Neural progenitor cell (in vitro differentiated cells): ENCODE results near the gene B3GAT1.

ENCODE experiments used
- EZH2phosphoT487 ChIP-seq: fragments of 200-600 bp; sonication (generic); IDR thresholded peaks from 2 replicates; pipeline ENCODE4 v1.6.1; 2017; ENCODE audit warnings: antibody characterized with exemption
- TF ChIP-seq, protein P1 (sequence below): fragments of 200-600 bp; sonication (generic); IDR thresholded peaks from 2 replicates; pipeline ENCODE4 v1.5.1; 2017; ENCODE audit warnings: antibody characterized with exemption, mild to moderate bottlenecking

GRCh38 chr11:134445601-134446325, 33.7 kb upstream of the B3GAT1 start:
- TF ChIP-seq, protein P1, sequence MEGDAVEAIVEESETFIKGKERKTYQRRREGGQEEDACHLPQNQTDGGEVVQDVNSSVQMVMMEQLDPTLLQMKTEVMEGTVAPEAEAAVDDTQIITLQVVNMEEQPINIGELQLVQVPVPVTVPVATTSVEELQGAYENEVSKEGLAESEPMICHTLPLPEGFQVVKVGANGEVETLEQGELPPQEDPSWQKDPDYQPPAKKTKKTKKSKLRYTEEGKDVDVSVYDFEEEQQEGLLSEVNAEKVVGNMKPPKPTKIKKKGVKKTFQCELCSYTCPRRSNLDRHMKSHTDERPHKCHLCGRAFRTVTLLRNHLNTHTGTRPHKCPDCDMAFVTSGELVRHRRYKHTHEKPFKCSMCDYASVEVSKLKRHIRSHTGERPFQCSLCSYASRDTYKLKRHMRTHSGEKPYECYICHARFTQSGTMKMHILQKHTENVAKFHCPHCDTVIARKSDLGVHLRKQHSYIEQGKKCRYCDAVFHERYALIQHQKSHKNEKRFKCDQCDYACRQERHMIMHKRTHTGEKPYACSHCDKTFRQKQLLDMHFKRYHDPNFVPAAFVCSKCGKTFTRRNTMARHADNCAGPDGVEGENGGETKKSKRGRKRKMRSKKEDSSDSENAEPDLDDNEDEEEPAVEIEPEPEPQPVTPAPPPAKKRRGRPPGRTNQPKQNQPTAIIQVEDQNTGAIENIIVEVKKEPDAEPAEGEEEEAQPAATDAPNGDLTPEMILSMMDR, result no peak
- no peak for TF ChIP-seq EZH2phosphoT487
